GM19372 (cell line): ENCODE results near the gene CYB561D1.

Experiments used
- ATAC-seq: cut with Tn5 transposase; IDR thresholded peaks from one replicate; pipeline ENCODE4 v1.9.1; 2021; ENCODE audit warnings: mild to moderate bottlenecking, low read depth, moderate library complexity; ENCODE audit not compliant: unreplicated experiment

Gene CYB561D1

DNA sequence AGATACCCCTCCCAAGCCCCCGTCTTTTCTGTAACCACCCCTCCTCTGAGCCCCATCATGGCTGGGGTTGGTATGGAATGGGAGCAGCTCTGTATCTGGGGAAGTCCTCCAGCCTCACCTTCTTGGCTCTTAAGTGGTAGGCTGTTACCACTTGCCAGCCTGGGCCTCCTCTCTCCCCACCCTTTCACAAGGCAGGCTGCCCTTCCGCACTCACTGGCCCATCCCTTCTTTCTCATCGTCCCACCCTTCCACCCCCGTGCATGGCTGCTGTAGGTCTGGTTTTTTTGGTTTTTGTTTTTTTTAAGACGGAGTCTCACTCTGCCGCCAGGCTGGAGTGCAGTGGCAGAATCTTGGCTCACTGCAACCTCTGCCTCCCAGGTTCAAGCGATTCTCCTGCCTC is 5.2 kb downstream of the CYB561D1 start:
- no peak for ATAC-seq

DNA sequence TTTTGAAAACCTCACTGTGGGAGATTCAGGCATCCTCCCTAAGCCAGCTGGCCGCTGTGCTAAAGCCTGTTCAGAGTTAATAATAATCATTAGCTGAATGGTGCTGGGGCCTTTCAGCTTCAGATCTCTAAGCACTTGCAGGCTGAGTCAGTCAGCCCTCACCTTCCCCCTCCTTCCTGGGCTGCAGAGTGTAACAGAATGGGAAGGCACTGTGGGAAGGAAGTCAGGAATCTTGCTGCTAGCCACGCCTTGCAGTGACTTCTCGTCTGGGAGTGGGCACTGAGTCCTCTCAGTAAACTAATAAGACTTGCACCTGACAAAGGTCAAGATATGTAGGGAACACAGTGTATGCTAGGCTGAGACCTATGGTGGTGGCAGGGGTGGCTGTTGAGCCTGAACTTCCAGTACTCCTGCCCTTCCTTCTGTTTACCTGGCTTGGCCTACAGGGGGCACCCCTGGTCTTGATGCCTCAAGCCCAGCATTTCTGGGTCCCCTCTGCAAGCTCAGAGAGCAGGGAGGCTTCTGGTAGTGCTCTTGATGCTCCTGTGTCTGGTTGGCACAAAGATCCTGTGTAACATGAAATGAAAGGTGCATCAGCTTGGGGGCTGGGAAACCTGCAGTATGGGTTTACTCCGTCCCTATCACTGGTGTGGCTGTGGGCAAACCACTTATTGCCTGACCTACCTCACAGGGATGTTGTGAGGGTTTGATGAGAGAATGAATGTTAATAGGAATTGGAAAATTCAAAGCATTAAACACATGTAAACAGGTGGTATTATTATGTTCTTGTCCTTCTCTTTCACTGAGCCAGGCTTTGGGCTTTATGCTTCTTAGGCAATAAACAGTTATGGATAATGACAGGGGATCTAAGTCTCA is 6.0 kb downstream of the CYB561D1 start:
- ATAC-seq = no peak

DNA sequence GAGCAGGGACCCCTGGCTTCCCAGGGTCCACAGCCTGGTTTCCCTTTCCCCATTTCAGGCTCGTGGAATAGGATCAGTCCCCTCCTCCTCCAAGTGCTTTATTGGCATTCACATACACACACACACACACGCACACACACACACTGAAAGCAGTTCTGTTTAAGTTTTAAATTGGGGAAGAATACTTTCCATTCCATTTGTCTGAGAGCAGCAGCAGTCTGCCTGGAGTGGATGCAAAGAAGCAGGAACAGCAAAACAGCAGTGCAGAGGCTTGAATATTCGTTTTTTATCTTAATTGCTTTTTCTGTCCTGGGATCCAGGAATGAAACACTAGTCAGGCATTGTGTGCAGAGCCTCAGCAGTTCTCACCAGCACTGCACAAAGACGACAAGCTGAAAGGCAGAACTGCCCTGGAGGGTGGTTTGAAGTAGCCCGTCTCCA is 7.1 kb downstream of the CYB561D1 start:
- no peak for ATAC-seq

DNA sequence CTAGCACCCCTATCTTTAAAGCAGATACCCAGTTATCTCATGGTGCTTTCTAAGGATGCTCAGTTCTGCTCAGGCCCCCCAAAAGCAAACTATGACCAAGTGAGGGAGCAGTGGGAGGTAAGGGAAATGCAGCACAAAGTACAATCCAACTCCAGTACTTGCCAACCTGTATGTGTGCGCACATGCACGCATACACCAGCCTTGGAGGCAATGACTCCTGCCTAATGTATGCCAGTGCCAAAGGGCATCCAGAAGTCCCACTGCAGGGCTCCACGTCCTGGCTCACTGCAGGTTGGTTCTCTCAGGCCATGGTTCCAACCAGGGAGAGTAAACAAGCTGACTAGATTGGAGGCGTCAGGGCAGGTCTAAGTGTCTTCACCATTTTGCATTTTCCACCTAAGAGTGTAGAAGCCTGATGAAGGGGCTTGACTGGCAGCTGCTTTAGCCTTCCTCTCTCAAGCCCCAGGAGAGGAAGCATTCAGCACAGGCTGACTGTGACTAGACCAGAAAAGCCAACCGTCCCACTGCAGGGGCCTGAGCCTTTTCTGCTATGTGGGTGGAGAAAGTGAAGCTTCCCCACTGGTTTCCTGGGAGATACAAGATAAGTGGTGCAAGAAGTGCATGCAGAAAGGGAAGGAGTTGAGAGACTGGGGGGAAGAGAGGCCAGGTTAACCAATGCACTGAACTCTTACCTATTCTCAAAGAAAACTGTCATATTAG is 7.9 kb downstream of the CYB561D1 start:
- no peak for ATAC-seq

DNA sequence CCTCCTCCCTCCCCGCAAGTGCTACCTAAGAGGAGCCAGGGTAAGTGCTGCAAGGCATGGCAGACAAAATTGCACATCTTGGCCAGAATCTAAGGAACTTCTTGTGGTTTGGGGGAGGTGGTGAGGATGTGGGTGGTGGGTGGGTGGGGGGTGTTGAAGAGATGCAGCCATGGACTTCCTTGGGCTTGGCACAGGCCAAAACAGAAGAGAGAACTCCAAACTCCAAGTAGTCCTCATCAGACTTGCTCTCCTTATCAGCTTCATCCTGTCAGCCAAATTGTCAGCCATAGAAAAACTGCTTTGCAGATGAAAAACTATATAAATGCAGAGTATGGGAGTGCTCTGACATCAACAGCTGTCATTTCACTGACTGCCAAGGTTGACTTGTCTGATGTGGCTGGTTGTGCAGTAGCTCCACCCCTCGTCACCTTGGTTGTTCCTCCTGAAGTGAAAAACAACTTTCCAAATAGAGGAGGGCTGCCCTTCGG is 8.5 kb downstream of the CYB561D1 start:
- ATAC-seq = no peak

DNA sequence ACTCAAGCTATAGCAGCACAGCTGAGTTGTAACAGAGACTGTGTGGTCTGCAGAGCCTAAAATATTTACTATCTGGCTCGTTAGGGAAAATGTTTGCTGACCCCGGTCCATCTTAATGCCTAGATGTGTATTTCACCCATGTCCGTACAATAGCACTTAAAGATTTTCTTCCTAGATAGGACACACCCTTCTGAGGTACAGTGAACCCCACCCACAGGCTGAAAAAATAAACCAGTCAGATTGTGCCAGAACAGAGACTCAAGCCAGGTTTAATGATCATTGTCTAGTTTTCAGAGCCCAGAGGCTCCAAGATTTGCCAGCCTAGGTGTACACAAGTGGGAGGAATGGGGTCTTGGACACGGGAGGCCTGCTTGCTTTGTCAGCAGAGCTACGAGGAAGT is 10.0 kb downstream of the CYB561D1 start:
- no peak for ATAC-seq

DNA sequence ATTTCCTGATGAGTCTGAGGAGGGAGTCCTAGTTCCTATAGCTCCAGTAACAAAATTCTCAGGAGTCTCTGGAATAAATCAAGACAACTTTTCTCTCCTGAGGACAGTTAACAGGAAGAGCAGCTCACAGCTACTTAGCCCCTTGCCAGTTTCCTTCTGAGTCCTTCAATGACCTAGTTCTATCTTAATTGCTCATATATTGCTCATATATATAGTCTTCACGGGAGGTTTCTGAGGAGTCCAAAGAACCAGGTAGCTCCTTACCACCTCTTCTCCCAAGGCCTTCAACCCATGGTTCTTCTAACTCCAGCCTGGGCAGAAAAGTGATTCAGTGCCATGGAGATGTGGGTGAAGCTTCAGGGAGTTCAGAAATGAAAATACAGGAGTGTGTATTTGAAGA is 11.1 kb downstream of the CYB561D1 start:
- ATAC-seq = no peak

DNA sequence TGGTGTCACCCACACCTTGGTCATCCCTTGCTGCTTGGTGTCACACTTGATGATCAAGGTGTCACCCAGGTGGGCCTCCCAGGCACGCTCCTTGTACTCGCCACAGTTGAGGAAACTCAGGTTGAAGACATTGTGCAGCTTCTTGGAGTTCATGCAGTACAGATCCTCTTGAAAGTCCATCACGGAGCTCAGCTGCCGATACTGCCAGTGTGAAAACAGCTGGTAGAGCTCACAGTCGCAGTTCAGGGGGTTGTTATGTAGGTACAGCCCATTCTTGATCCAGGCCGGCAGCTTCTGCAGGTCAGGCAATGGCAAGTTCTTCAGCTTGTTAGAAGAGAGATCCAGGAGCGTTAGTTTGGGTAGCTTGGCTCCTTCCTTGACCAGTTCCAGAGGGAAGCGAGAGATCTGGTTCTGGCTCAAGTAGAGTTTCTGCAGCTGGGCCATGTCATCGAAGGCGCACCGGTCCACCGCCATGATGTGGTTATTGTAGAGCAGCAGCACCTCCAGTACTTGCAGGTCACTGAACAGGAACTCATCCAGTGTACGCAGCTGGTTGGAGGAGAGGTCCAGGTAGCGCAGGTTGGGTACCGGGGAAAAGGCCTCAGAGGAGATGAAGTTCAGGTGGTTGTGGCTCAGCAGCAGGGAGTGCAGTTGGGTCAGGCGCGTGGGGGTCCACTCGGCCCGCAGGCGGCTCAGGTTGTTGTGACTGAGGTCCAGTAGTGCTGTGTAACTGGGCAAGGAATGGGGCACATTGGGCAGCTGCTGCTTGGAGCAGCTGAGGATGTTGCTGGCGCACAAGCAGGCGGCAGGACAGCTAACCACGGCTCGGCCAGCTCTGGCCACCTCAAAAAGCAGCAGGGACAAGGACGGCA is 14.3 kb downstream of the CYB561D1 start:
- ATAC-seq = no peak

DNA sequence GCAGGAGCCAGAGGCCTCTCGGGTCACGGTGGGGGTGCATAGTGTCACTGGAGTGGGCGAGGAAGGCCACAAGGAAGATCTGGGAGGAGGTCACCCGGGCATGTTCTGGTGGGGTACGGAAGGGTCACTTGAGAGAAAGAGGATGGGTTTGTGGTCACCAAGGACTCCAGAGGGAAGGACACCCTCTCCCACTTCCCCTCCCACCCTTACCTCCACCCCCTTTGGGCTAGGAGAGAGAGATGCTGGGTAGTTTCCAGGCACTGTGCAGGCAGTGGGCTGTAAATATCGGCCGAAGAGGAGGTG is 14.9 kb downstream of the CYB561D1 start:
- ATAC-seq = no peak

DNA sequence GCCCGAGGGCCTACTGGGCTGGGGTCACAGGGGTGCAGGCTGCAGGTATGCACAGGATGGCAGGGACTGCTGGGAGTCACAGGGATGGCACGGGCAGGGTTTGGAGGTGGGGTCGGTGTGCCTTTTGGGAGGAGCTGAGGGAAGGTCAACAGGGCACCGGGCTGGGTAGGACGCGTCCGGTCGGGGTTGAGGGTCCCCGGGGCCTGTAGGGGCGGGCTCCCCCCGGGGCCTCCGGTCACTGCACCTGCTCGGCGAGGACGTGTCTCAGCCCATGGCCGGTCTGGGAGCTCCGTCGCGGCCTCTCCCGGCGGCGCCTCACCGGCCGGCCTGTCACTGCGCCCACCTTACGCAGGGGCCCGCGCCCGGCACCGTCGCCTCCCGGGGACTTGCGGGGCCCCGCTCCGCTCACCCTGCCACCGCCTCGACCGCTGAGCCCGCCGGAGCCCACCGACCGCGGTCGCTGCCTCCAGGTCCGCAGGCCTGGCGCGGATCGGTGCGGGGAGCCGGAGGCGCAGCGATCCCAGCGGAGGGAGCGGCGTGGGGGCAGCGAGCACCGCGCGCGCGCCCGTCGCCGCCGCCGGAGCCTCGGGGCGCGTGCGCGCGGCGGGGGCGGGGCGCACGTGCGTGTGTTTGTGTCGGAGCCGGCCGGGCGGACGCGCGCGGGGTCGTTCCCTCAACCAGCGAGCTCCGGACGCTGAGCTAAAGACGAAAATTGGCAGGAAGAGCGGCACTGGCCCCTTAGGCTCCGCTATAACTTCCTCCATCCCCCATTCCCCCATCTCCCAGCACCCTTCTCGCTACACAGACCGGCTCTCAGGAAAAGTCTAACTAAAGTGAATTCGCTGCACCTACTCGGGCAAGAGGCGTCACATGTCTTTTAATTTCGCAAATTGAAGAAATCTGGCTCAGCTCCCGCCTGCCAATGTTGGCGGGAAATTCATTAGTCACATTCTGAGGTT is 15.6 kb downstream of the CYB561D1 start, which contains the start of gene AMIGO1:
AMIGO1 (minus strand) TSS at position 552 of the 959 bp plus-strand sequence. CDS start 815 bp downstream, outside the sequence.
- ATAC-seq = peak; percentile 59

DNA sequence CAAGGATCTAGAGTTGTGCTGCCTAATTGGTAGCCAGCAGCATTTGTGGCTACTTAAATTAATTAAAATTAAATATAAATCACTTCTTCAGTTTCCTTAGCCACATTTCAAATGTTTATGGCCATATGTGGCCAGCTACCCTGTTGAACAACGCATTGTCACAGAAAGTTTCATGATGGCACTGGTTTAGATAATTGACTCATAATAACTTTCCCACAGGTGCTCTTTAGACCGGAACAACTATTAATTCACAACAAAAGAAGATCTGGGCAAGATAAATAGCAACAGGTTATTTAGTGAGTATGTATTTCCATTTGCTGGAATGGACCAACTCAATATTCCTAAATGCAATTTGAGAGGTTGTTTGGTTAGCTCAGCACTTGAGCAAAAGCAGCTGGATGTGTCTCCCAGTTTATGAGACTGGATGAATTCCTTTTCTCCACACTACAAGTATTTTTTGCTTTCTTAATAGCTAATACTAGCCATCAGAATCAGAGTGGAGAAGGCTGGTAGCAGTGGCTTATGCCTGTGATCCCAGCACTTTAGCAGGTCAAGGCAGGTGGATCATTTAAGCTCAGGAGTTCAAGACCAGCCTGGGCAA is 19.3 kb downstream of the CYB561D1 start:
- no peak for ATAC-seq

DNA sequence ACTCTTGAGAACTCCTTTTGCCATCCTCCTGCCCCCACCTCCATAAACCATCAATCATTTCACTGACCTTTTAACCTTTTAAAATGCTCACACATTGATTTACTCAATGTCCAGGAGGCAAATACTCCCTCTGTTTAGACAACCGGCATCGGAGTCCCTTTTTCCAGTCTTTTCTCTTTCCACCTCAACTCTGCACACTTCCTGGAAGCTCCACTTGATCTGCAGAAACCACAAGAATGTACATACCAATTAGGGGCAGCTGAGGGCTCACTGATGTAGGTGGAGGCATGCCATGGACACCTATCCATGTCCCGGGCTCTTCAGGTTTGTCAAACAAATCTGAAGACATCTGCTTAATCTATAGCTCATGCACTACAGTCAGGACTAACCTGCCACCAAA is 21.0 kb downstream of the CYB561D1 start:
- no peak for ATAC-seq

DNA sequence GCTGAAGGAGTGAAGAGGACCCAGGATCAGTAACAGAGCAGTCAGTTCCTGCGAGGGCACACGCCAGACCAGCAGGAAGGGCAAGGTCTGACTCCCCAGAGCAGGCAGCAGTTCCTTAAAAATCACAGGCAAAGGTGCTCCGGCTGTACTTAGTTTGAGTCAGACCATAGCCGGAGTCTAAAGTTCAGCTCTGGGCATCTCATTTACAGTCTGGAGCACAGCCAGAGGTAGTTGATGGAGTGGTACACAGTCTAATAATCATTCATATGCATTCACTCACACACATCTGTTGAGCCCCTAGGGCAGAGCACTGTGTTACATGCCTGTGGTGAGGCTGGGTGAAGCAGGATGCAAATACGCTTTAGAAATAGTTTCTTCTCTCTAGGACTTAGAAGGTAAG is 23.0 kb downstream of the CYB561D1 start:
- ATAC-seq = no peak

DNA sequence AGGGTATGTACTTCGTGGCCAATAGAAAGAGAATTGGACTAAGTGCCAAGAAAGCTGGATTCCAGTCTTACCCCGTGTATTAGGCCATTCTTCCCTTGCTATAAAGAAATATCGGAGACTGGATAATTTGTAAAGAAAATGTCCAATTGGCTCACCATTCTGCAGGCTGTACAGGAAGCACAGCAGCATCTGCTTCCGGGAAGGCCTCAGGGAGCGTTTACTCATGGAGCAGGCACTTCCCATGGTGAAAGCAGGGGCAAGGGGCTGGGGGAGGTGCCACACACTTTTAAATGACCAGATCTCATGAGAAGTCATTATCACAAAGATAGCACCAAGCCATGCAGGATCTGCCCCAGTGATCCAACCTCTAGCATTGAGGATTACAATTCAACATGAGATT is 23.4 kb downstream of the CYB561D1 start:
- no peak for ATAC-seq

DNA sequence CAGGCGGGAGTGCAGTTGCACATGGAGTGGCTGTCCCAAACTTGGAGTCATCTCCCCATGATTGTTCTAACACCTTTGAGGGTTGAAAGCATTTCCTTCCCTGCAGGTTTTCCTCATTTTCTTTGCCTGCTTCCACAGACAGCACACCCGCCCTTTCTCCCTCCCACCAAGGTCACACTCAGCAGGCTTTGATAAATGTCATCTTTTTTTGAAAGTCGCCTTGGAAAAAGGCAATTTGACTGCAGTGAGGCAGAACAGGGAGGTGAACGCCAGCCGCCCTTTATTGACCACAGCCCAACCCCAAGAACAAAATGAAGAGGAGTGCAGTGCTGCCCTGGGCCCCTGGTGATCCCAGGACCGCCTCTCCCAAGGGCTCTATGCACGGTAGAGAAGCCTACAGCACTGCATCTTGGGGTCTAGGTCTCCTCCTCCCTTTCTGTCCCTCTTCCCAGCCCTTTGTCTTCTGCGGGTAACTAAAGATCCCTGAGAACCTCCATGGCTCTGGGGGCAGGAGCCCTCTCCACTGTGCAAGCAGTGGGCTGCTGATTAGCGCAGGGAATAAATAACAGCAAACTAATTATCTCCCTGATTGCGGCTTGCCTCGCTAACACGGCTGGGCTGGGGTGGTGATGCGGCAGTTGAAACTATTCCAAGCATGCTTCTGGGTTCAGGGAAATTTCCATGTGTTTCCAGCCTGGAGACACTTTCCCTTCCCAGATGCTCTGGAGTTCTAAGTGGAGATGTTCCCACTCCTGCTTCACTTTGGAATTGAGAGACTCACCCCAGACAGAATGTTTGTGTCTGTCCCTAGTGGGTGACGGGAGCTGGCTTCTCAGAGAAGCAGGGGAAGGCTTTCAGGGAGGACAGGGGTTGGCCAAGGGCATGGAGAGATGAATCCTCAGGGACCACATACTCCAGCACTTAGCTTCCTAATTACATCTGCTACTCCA is 27.4 kb downstream of the CYB561D1 start:
- ATAC-seq = no peak

DNA sequence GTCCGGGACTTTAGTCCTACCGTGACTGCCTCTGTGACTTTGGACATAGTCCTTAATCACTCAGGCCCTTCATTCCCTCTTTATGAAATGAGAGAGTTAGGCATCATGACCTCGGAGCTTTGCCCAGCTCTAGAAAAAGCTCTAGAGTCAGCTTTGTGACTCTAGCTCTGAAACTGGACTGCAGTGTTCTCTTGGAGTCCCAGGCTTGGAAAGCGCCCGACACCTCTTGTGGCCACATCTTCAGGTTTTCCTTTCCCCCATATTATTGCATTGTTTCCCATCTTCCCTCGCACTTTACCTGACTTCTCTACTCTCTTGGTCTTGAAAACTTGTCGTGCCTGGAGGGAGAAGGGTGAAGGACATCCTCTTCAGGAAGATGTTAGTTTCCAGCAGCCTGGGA is 28.1 kb downstream of the CYB561D1 start:
- ATAC-seq = no peak

DNA sequence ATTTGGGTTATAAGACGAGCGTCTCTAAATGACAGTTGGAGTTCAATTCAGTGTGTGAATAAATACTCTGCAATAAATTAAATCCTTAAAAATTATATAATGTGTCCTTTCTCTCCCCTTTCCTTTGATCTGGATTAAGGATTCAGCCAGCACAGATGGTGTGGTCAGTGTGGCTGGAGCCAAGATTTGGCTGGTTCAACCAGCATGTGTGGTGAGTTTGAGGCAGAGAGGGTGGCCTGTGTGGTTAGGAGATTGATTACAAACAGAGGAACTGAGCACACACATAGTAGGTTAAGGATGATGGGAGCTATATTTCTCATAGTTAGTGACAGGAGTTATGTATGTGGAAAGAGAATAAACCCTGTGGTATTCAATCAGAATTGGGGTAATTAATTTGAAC is 29.8 kb downstream of the CYB561D1 start:
- ATAC-seq = no peak
